SK-N-SH treated with all-trans-retinoic acid at 6 μM for 48 hours (cell line): ENCODE data around the gene SFT2D2.

ENCODE experiments used
- ATAC-seq: fragments of 200-7000 bp; cut with Tn5 transposase; 3 replicates; pipeline ENCODE4 v1.9.1; 2020; ENCODE audit warnings: mild to moderate bottlenecking, moderate library complexity
- BACH2 ChIP-seq: fragments of 250-450 bp; sonication (Bioruptor Pico); IDR thresholded peaks from 2 replicates; pipeline ENCODE4 v1.9.0; 2021; ENCODE audit warnings: mild to moderate bottlenecking, borderline replicate concordance
- CREB5 ChIP-seq: fragments of 250-450 bp; sonication (Bioruptor Pico); IDR thresholded peaks from 2 replicates; pipeline ENCODE4 v1.5.1; 2020; ENCODE audit warnings: low read depth, mild to moderate bottlenecking, moderate library complexity
- CSDC2 ChIP-seq: fragments of 250-450 bp; sonication (Bioruptor Pico); IDR thresholded peaks from 2 replicates; pipeline ENCODE4 v1.5.0; 2020; ENCODE audit warnings: mild to moderate bottlenecking, moderate library complexity
- CSRNP3 ChIP-seq: fragments of 250-450 bp; sonication (Bioruptor Pico); IDR thresholded peaks from 2 replicates; pipeline ENCODE4 v1.5.1; 2021; ENCODE audit warnings: mild to moderate bottlenecking, moderate library complexity
- ESRRG ChIP-seq: fragments of 250-450 bp; sonication (Bioruptor Pico); IDR thresholded peaks from 2 replicates; pipeline ENCODE4 v1.6.1; 2021; ENCODE audit warnings: mild to moderate bottlenecking
- GLIS3 ChIP-seq: fragments of 250-450 bp; sonication (Bioruptor Pico); IDR thresholded peaks from 2 replicates; pipeline ENCODE4 v1.5.0; 2020; ENCODE audit warnings: mild to moderate bottlenecking, moderate library complexity
- ISL1 ChIP-seq: fragments of 250-450 bp; sonication (Bioruptor Pico); IDR thresholded peaks from 2 replicates; pipeline ENCODE4 v2.1.2; 2022; ENCODE audit warnings: mild to moderate bottlenecking, moderate library complexity
- OSR1 ChIP-seq: fragments of 250-450 bp; sonication (Bioruptor Pico); IDR thresholded peaks from 2 replicates; pipeline ENCODE4 v1.8.0; 2022; ENCODE audit warnings: moderate library complexity, mild to moderate bottlenecking, inconsistent platforms
- POU6F1 ChIP-seq: fragments of 250-450 bp; sonication (Bioruptor Pico); IDR thresholded peaks from 2 replicates; pipeline ENCODE4 v1.8.0; 2021; ENCODE audit warnings: low read depth, mild to moderate bottlenecking, moderate library complexity, borderline replicate concordance
- PPARA ChIP-seq: fragments of 250-450 bp; sonication (Bioruptor Pico); IDR thresholded peaks from 2 replicates; pipeline ENCODE4 v1.5.0; 2020; ENCODE audit warnings: mild to moderate bottlenecking, borderline replicate concordance
- RARB ChIP-seq: fragments of 250-450 bp; sonication (Bioruptor Pico); IDR thresholded peaks from 2 replicates; pipeline ENCODE4 v1.8.0; 2021; ENCODE audit warnings: mild to moderate bottlenecking, moderate library complexity
- TCF4 ChIP-seq: fragments of 250-450 bp; sonication (Bioruptor Pico); IDR thresholded peaks from 2 replicates; pipeline ENCODE4 v1.8.0; 2021; ENCODE audit warnings: mild to moderate bottlenecking, moderate library complexity, borderline replicate concordance
- TOX ChIP-seq: fragments of 250-450 bp; sonication (Bioruptor Pico); IDR thresholded peaks from 2 replicates; pipeline ENCODE4 v1.8.0; 2021; ENCODE audit warnings: mild to moderate bottlenecking, moderate library complexity, borderline replicate concordance
- TSHZ2 ChIP-seq: fragments of 250-450 bp; sonication (Bioruptor Pico); IDR thresholded peaks from 2 replicates; pipeline ENCODE4 v1.5.0; 2020; ENCODE audit warnings: mild to moderate bottlenecking, moderate library complexity
- ZC3H10 ChIP-seq: fragments of 250-450 bp; sonication (Bioruptor Pico); IDR thresholded peaks from 2 replicates; pipeline ENCODE4 v1.5.1; 2021; ENCODE audit warnings: mild to moderate bottlenecking, moderate library complexity
- ZFP3 ChIP-seq: fragments of 250-450 bp; sonication (Bioruptor Pico); IDR thresholded peaks from 2 replicates; pipeline ENCODE4 v1.5.0; 2020; ENCODE audit warnings: mild to moderate bottlenecking, moderate library complexity
- ZFP30 ChIP-seq: fragments of 450-650 bp; formaldehyde crosslinking; IDR thresholded peaks from 2 replicates; pipeline ENCODE4 v1.5.0; 2022; ENCODE audit warnings: mild to moderate bottlenecking, moderate library complexity
- ZNF565 ChIP-seq: fragments of 450-650 bp; formaldehyde crosslinking; conservative IDR thresholded peaks from 2 replicates; pipeline ENCODE4 v1.5.0; 2020; ENCODE audit warnings: low read depth, mild to moderate bottlenecking, moderate library complexity
- ZNF70 ChIP-seq: fragments of 450-650 bp; formaldehyde crosslinking; IDR thresholded peaks from 2 replicates; pipeline ENCODE4 v1.5.0; 2020; ENCODE audit warnings: mild to moderate bottlenecking, moderate library complexity
- ZNF8 ChIP-seq: fragments of 450-650 bp; formaldehyde crosslinking; IDR thresholded peaks from 2 replicates; pipeline ENCODE4 v1.5.0; 2020; ENCODE audit warnings: mild to moderate bottlenecking, moderate library complexity
- TF ChIP-seq, protein P1 (sequence below): fragments of 250-450 bp; sonication (Bioruptor Pico); IDR thresholded peaks from 2 replicates; pipeline ENCODE4 v1.8.0; 2020; ENCODE audit warnings: mild to moderate bottlenecking, moderate library complexity, borderline replicate concordance

The SFT2D2 gene

DNA sequence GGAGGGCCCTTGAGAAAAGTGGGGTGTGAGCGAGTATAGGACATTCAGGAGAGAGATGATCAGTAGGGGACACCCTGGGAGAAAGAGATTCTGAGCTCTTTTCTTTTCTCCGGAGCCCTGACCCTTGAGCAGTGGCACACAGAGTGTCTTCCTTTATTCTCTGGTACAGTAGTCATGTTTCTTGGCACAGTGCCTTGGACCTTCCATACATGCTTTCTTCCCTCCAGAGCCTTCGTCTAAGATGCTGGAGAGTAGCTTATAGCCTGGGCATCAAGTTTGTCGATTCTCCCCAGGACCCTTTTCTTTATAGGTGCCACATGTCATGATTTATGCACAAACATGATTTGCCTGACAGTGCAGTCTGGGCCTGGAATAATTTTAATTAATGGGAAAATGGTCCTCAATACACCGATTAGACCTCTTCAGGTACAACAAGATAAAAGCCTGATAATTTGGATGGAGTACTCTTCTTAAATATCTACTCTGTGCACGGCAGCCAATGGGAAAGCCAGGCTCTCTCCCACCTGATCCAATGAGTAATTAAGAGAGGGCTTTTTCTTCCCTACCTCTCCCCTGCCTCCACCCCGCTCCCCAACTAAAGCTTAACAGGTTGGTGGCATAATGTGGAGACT is 54.6 kb downstream of the SFT2D2 start, which contains the start of gene TBX19:
Gene TBX19, plus strand, starts transcription at position 582 of the 632 bp plus-strand sequence. CDS start 214 bp downstream, outside the sequence.
- no peak for TF ChIP-seq BACH2 (CRISPR knock-in tag)
- TF ChIP-seq ESRRG (CRISPR knock-in tag): no peak
- no peak for TF ChIP-seq ZNF565 (CRISPR knock-in tag)
- TF ChIP-seq RARB (CRISPR knock-in tag): no peak
- no peak for TF ChIP-seq ISL1 (CRISPR knock-in tag)
- no peak for TF ChIP-seq ZNF70 (CRISPR knock-in tag)
- TF ChIP-seq ZC3H10 (CRISPR knock-in tag): no peak
- TF ChIP-seq CSDC2 (CRISPR knock-in tag): no peak
- TF ChIP-seq ZNF8 (CRISPR knock-in tag): no peak
- TF ChIP-seq CREB5 (CRISPR knock-in tag): no peak
- TF ChIP-seq TCF4 (CRISPR knock-in tag): no peak
- no peak for TF ChIP-seq TOX (CRISPR knock-in tag)
- TF ChIP-seq GLIS3 (CRISPR knock-in tag): no peak
- no peak for TF ChIP-seq PPARA (CRISPR knock-in tag)
- TF ChIP-seq ZFP3 (CRISPR knock-in tag): no peak
- ATAC-seq: no peak

DNA sequence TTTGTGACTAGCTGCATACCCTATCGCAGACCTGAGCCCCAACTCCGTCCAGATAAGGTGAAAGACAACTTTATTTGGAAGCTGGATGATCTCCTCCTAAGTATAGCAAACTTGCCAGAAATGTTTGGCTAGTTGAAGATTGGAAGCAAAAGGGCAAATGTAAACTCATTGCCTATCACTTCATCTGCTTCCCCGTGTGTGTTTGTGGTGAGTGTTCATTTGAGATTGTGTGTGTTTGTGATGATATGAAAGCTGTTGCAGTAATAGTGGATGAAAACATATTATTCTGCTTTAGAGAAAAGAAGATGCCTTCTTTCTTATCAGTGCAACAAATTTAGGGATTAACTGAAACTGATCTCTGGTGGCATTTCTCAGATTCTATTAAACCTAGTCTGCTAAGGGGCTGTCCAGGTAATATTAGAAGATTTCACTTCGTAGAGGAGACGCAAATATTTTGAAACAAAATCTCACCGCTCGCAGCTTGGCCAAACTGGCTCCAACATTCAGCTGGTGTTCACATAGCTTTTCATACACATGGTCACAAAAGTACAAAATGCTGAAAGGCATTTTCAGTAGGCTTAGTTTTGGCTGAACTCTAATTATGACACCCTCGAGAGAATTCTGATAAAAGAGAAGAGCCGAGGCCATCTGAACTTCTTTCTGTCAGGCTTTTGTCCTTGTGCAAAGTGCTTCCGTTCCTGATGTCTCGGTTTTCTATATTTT is 56.0 kb downstream of the SFT2D2 start:
- no peak for TF ChIP-seq CSRNP3 (CRISPR knock-in tag)
- no peak for TF ChIP-seq ZNF8 (CRISPR knock-in tag)
- TF ChIP-seq CSDC2 (CRISPR knock-in tag): no peak
- TF ChIP-seq TCF4 (CRISPR knock-in tag): no peak
- TF ChIP-seq ZFP3 (CRISPR knock-in tag): no peak
- TF ChIP-seq RARB (CRISPR knock-in tag): no peak
- TF ChIP-seq ZNF565 (CRISPR knock-in tag): no peak
- no peak for TF ChIP-seq ISL1 (CRISPR knock-in tag)
- no peak for TF ChIP-seq BACH2 (CRISPR knock-in tag)
- no peak for TF ChIP-seq ESRRG (CRISPR knock-in tag)
- no peak for TF ChIP-seq TOX (CRISPR knock-in tag)
- TF ChIP-seq TSHZ2: no peak
- TF ChIP-seq CREB5 (CRISPR knock-in tag): no peak
- no peak for TF ChIP-seq ZC3H10 (CRISPR knock-in tag)
- no peak for TF ChIP-seq ZFP30 (CRISPR knock-in tag)
- no peak for TF ChIP-seq POU6F1
- TF ChIP-seq OSR1: no peak
- no peak for TF ChIP-seq GLIS3 (CRISPR knock-in tag)
- no peak for ATAC-seq

DNA sequence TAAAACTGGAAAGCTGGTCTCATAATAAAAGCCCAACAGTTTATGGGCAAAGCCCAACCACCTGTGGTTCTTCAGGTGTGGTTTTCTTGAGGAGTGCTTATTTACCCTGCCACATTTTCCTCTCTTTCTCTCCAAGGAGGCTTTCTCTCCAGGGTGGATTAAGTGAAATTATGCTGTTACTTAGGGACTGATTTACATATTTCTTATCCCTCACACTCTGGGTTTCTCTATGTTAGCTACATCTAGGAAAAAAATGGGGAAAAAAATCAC is 59.7 kb downstream of the SFT2D2 start:
- ATAC-seq: 0 out of 3 replicates have a peak, but pooled peaks have one; percentile 28
- TF ChIP-seq ZNF70 (CRISPR knock-in tag) (no peak), TOX (CRISPR knock-in tag) (no peak), ZC3H10 (CRISPR knock-in tag) (no peak), ZFP30 (CRISPR knock-in tag) (no peak), OSR1 (no peak), ESRRG (CRISPR knock-in tag) (no peak), ZFP3 (CRISPR knock-in tag) (no peak), GLIS3 (CRISPR knock-in tag) (no peak), PPARA (CRISPR knock-in tag) (no peak)
- TF ChIP-seq, protein P1, sequence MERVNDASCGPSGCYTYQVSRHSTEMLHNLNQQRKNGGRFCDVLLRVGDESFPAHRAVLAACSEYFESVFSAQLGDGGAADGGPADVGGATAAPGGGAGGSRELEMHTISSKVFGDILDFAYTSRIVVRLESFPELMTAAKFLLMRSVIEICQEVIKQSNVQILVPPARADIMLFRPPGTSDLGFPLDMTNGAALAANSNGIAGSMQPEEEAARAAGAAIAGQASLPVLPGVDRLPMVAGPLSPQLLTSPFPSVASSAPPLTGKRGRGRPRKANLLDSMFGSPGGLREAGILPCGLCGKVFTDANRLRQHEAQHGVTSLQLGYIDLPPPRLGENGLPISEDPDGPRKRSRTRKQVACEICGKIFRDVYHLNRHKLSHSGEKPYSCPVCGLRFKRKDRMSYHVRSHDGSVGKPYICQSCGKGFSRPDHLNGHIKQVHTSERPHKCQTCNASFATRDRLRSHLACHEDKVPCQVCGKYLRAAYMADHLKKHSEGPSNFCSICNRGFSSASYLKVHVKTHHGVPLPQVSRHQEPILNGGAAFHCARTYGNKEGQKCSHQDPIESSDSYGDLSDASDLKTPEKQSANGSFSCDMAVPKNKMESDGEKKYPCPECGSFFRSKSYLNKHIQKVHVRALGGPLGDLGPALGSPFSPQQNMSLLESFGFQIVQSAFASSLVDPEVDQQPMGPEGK (CRISPR knock-in tag): no peak
